GM18867 (cell line): ENCODE measurements around the gene ZDHHC3.

Source experiments
- ATAC-seq: cut with Tn5 transposase; IDR thresholded peaks from one replicate; pipeline ENCODE4 v1.9.1; 2021; ENCODE audit warnings: mild to moderate bottlenecking, moderate library complexity; ENCODE audit not compliant: unreplicated experiment

Gene ZDHHC3

GRCh38 chr3:44930911-44931310 is 45.1 kb downstream of the ZDHHC3 start:
- ATAC-seq = no peak

- no peak for ATAC-seq
These were observed 46.2 kb downstream of the ZDHHC3 start for GRCh38 chr3:44929782-44930181.

DNA sequence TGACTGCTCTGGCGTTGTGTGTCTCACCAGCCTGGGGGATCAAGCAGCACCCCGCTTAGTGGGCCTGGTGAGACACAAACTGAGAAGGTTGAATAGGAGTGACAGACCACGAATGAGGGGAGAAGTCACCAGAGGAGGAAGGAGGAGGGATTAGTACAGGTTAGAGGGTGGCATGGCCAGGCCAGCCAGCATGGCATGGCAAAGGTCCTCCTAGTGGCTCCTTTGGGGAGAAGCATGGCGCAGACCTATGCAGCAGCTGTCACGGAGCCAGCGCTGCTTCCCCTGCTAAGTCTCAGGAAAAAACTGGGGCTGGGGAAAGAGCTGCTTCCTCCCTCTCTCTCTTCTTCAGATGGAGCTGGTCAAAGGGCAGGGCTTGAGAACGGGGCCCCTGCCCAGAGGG is 48.6 kb downstream of the ZDHHC3 start:
- no peak for ATAC-seq

DNA sequence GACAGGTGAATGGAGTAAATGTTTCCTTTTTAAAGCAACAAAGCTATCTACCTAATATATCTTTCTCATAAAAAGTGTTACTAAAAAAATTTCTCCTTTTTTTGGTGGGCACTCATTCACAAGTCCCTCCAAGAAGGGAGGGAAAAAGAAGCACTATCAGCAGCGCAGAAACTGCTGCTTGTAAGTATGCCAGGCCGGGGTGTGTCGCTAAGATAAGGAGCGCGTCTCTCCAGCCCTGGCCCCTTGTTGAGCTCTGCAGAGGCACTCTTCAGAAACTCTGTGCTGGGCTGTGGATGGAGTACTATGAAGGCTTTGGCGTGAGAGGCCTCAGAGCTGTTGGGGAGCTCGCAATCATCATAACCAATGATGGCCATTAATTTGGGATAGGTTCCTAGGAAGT is 49.1 kb downstream of the ZDHHC3 start:
- ATAC-seq = no peak

- ATAC-seq = no peak
These were observed 49.8 kb downstream of the ZDHHC3 start for GRCh38 chr3:44926172-44926571.

DNA sequence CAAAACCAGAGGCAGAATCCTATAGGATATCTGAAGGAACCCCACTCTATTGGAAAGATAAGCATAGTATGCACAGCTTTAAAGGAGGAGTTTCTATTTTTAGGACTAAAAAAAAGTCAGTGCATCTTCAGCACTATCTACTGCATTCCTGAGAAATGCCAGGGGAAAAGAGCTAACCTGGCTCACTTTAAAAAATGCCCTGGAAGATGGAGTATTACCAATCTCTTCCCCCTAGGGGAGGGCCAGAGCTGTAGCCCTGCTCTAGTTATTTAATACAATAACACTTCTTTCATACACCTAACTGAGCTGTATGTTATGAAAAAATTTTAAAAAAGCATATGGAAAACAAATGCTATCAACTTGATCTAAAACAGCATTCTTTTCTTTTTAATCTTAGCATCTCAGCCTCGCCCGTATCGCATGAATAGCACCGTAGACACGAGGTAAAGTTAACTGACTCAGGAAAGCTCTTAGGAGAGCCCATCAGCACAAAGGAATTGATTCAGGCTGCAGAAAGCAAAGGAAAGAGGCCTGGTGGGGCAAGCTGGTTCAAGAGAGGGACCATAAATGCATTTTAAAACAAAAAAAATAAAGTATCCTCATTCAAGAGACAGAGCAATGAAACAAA is 51.4 kb downstream of the ZDHHC3 start:
- no peak for ATAC-seq

DNA sequence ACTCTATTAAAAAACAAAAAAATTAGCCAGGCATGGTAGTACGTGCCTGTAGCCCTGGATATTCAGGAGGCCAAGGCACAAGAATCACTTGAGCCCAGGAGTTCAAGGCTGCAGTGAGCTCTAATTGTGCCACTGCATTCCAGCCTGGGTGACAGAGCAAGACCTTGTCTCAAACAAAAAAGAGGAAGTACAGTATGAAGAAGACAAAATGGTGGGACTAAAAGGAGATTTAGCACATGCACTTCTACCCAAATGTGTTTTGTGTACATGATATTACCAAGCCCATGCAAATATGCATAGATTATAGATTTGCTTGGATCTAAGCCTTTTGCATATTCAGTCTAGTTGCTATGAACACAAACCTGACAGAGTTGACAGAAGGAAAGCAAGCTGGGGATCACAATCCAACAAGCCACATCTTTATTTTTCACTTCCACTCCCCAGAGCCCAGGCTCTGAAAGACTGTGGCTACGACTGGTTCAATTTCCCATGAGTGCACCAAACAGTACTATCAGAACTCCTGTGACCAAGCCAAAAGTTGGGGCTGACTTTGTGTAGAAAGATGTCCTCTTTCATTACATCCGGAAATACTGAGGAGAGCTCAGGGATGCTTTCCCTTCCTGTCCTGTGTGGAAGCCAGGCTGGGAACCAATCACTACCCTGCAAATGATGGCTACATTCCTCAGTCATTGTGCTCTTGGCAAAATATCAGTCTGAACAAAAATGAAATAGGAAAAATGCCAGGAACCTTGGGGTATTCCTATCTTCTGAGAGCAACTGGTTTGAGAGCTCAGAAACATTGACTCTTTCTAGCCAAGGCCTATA is 52.1 kb downstream of the ZDHHC3 start:
- ATAC-seq = no peak

GRCh38 chr3:44920081-44920480 is 55.9 kb downstream of the ZDHHC3 start:
- ATAC-seq = no peak

DNA sequence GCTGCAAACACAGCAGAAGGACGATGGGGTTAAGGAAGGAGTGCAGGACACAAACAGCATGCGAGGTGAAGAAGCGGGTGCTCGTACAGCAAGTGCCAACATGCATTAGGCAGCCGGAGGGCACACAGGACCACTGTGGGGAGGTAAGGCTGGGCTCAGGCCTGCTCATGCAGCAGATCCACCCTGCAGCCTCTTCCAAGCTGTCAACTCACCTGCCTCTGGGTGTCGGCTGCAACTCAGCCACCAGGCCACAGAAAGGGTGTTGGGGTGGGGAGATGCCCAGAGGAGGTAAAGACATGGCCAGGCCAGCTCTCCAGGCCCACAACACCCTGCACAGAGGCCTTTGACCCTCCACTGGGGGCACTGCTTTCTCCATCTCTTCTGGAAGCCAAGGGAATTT is 57.4 kb downstream of the ZDHHC3 start:
- ATAC-seq = no peak

DNA sequence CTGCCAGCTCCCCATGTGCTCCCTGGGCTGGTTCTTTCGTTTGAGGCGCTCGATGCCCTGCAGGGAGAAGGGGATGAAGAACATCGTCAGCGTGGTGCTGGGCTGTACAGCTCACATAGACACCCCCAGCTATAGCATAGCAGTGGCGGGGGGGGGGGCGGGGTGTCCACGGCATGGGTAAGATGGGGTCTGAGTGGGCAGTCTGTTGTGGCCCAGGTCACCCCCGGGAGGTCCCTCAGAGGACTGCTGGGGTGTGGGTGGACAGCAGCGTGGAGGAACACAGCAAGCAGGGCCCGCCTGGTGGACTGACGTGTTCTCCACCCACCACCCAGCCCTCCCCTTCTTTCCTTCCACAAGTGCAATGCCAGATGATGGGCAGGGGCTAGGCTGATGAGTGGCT is 57.9 kb downstream of the ZDHHC3 start:
- ATAC-seq = no peak

- no peak for ATAC-seq
These were observed 60.1 kb downstream of the ZDHHC3 start for GRCh38 chr3:44915702-44916438.

DNA sequence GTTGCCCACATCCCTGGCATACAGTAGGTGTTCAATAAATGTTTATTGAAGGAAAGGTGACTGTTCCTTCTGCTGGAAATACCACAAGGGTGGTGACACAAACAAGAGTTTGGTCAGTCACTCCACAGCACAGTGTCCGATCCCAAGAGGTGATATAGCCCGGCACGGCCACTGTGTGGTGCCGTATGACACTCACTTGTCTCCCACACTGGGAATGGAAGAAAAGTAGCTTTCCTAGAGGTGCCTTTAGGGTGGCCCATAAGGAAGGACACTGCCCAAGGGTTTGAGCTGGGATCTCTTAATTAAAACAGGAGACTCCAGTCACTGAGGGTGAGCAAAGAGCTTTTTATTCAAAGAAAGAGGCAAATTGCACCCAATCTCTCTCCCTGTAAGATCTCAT is 61.0 kb downstream of the ZDHHC3 start:
- ATAC-seq = no peak

- ATAC-seq = no peak
These were observed 62.0 kb downstream of the ZDHHC3 start for GRCh38 chr3:44913868-44914468.

DNA sequence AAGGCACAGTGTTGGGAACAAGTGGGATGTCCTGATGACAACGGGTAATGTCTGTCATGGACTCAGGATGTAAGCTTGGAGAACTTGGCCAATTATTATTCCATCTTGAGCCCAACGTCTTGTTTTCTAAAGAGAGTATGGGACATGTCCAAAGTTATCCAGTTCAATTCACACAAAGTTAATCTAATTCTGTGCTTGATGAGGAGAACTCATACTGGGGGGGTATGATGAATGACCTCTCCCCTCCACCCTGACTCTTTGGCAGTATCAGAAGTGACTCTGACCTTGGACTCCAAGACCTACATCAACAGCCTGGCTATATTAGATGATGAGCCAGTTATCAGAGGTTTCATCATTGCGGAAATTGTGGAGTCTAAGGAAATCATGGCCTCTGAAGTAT is 65.3 kb downstream of the ZDHHC3 start:
- no peak for ATAC-seq

DNA sequence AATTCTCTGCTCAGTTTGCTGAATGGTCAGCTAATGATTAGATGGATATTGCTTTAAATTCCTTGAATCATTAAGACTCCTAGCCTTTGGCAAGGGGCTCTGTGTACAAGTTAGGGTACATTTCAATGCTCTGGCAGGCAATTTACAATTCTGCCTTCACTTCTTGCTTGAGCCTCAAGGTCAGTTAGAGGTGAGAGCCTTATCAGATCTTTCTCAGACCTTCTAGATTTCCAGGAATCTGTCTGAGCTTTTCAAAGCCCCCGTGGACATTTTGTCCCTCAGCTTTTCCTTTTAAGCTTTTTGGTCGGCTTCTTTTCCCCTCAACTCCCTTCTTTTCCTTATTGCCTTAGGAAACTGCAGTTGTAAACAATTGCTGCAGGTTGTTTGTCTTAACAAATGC is 66.9 kb downstream of the ZDHHC3 start:
- ATAC-seq = no peak

- ATAC-seq = no peak
These were observed 68.4 kb downstream of the ZDHHC3 start for GRCh38 chr3:44907612-44908011.

DNA sequence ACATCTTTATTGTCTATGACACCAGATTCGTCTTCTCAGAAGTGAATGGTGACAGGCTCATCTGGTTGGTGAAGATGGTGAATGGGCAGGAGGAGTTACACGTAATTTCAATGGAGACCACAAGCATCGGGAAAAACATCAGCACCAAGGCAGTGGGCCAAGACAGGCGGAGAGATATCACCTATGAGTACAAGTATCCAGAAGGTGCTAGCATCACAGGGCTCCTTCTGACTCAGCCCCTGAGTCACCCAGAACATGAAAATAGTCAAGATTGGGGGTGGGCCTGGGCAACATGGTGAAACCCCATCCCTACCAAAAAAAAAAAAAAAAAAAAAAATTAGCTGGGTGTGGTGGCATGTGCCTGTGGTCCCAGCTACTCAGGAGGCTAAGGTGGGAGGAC is 69.0 kb downstream of the ZDHHC3 start:
- ATAC-seq = no peak

- ATAC-seq = no peak
These were observed 70.4 kb downstream of the ZDHHC3 start for GRCh38 chr3:44905446-44906157.

- ATAC-seq = no peak
These were observed 72.2 kb downstream of the ZDHHC3 start for GRCh38 chr3:44903751-44904150.

- ATAC-seq = no peak
These were observed 72.7 kb downstream of the ZDHHC3 start for GRCh38 chr3:44903314-44903713.

DNA sequence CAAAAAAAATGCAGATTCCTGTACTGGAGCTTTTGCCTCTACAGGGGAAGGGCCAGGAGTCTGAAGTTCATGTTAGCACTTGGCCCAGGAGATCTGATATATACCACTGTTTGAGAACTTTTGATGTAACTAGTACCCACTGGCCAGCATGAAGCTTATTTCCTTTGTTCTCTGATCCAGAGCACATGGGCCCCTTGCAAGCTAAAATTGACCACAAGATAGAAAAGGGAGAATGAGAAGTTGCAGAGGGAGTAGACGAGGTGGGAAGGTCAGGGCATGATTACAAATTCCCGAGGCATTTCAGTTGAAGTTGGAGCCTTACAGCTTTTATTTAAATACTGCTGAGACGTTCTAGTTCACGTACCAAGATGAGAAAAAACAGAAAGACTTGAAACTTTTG is 73.3 kb downstream of the ZDHHC3 start:
- ATAC-seq = no peak
